Measurements from ENCODE around the gene ZBTB20.

DNA sequence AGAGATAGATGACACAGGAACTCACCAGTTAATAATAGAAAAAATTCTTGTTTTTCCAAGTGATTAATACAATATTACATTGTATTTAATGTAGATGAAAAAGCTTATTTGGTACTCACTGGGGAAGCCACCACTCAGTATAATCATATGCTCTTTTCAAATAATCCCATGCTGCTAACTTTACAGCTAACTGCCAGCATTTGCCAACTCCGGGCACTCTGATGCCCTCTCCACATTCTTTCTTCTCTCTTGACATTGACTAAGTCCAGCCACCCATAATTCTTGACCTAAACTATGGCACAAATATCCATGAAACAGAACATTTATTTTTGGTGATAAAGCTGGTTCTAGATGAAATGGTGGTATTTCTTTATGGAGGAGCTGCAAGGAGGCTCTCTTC is 384.9 kb downstream of the ZBTB20 start:
- TF ChIP-seq, protein P1, sequence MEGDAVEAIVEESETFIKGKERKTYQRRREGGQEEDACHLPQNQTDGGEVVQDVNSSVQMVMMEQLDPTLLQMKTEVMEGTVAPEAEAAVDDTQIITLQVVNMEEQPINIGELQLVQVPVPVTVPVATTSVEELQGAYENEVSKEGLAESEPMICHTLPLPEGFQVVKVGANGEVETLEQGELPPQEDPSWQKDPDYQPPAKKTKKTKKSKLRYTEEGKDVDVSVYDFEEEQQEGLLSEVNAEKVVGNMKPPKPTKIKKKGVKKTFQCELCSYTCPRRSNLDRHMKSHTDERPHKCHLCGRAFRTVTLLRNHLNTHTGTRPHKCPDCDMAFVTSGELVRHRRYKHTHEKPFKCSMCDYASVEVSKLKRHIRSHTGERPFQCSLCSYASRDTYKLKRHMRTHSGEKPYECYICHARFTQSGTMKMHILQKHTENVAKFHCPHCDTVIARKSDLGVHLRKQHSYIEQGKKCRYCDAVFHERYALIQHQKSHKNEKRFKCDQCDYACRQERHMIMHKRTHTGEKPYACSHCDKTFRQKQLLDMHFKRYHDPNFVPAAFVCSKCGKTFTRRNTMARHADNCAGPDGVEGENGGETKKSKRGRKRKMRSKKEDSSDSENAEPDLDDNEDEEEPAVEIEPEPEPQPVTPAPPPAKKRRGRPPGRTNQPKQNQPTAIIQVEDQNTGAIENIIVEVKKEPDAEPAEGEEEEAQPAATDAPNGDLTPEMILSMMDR (IDR thresholded peaks at IDR 0.05; ENCODE audit: low read depth, low read length): no peak
- TF ChIP-seq EZH2phosphoT487 (IDR thresholded peaks at IDR 0.05; ENCODE audit: low read depth): no peak

All from OCI-LY3 (cell line).